Gastrocnemius medialis (tissue), 4 donors: ENCODE measurements around the gene OR56B4. TPM values are rescaled to one million over a fixed set of nuclear protein-coding genes. Genes with fewer than 3 reads are reported as not detected.

Experiments
- ATAC-seq, 2 donors: fragments of 150-250 bp; one replicate each; pipeline ENCODE4 v1.9.1; 2016
- DNase-seq, 2 donors: peaks; one replicate each; pipeline ENCODE4 v3.0.0-alpha.2; 2019
- H3K27ac ChIP-seq, 4 donors: fragments of 200-600 bp; sonication (generic); 1 replicate in 1 of 4; 2 replicates in 3 of 4; pipeline ENCODE4 v1.5.1; 2016 to 2018; ENCODE audit warnings: mild to moderate bottlenecking in 2 of 4, moderate library complexity in 1 of 4
- H3K27me3 ChIP-seq, 3 donors: fragments of 200-600 bp; sonication (generic) in 2 of 3; 1 replicate in 1 of 3; 2 replicates in 2 of 3; pipeline versions ENCODE4 v1.5.1 to v1.6.0; 2016 to 2019; ENCODE audit warnings: mild to moderate bottlenecking in 1 of 3, moderate library complexity in 1 of 3
- H3K36me3 ChIP-seq, 2 donors: fragments of 200-600 bp; sonication (generic) in 1 of 2; one replicate each; pipeline ENCODE4 v1.5.1; 2017 to 2018
- H3K4me1 ChIP-seq, 2 donors: fragments of 200-600 bp; sonication (generic) in 1 of 2; one replicate each; pipeline ENCODE4 v1.5.1; 2016 to 2017; ENCODE audit warnings: mild to moderate bottlenecking in 2 of 2
- H3K4me3 ChIP-seq, 4 donors: fragments of 200-600 bp; sonication (generic) in 3 of 4; 1 replicate in 1 of 4; 2 replicates in 3 of 4; pipeline ENCODE4 v1.5.1; 2016 to 2019; ENCODE audit warnings: mild to moderate bottlenecking in 2 of 4
- H3K9me3 ChIP-seq, 3 donors: fragments of 200-600 bp; sonication (generic) in 2 of 3; 1 replicate in 1 of 3; 2 replicates in 2 of 3; pipeline ENCODE4 v1.5.1; 2016 to 2019
- CTCF ChIP-seq, 5 experiments: fragments of 450-650 bp in 3 of 5; fragments of 200-600 bp in 2 of 5; sonication (generic) in 2 of 5; IDR thresholded peaks in 4 of 5; conservative IDR thresholded peaks in 1 of 5; 1 replicate in 4 of 5; 2 replicates in 1 of 5; pipeline ENCODE4 v1.5.1; 2016 to 2019; ENCODE audit warnings: antibody characterized with exemption in 5 of 5, mild to moderate bottlenecking in 3 of 5, moderate library complexity in 3 of 5
- POLR2A ChIP-seq, 2 donors: fragments of 450-650 bp; IDR thresholded peaks; one replicate each; pipeline ENCODE4 v1.6.1; 2017; ENCODE audit warnings: antibody characterized with exemption in 2 of 2, mild to moderate bottlenecking in 2 of 2, moderate library complexity in 2 of 2
- in situ Hi-C, 4 donors: fragments of 200-750 bp; cut with MboI; loops; one replicate each; pipeline versions ENCODE4 v1.15.0 to v1.8.0; 2017; ENCODE audit warnings: low sequenced_read_pairs in 4 of 4
- intact Hi-C: fragments of 100-400 bp; cut with DNase I; formaldehyde crosslinking; loops from one replicate; pipeline ENCODE4 v1.15.1; 2023; ENCODE audit warnings: low total_unique reads
- total RNA-seq, 4 donors: library from RNA; depleted of rRNA; stranded (reverse); fragments of >200 nt; gene quantifications; one replicate each; pipeline versions ENCODE4 v1.1.0 to v1.2.3, GENCODE V29; 2016

Gene OR56B4
- total RNA-seq, 4 donors from 2014 or later, result not detected

GRCh38 chr11:6111673-6112072 is 4.2 kb downstream of the OR56B4 start:
- in situ Hi-C loops, result no loop called here
- DNase-seq, result no peak
- H3K9me3 ChIP-seq, result no peaks in the 10 kb centered on the region
- no peaks in the 10 kb centered on the region for H3K27me3 ChIP-seq
- no peak overlapping the region for H3K27ac ChIP-seq
- TF ChIP-seq CTCF (IDR thresholded peaks at IDR 0.05 in 4 of 5, conservative IDR thresholded peaks at IDR 0.05 in 1 of 5) (no peak), POLR2A (IDR thresholded peaks at IDR 0.05) (no peak)
- H3K4me1 ChIP-seq, result no peaks in the 10 kb centered on the region
- no peak for ATAC-seq
- H3K4me3 ChIP-seq, result no peak overlapping the region
- intact Hi-C loops, result no loop called here
- no peaks in the 10 kb centered on the region for H3K36me3 ChIP-seq

GRCh38 chr11:6116638-6117037 is 9.2 kb downstream of the OR56B4 start:
- DNase-seq, result no peak
- no peaks in the 10 kb centered on the region for H3K36me3 ChIP-seq
- in situ Hi-C loops, result no loop called here
- no peak overlapping the region for H3K4me3 ChIP-seq
- ATAC-seq, result no peak
- intact Hi-C loops, result no loop called here
- H3K9me3 ChIP-seq, result no peaks in the 10 kb centered on the region
- no peak overlapping the region for H3K27ac ChIP-seq
- H3K4me1 ChIP-seq, result no peaks in the 10 kb centered on the region
- no peaks in the 10 kb centered on the region for H3K27me3 ChIP-seq
- TF ChIP-seq CTCF (IDR thresholded peaks at IDR 0.05 in 4 of 5, conservative IDR thresholded peaks at IDR 0.05 in 1 of 5), result no peak
- TF ChIP-seq POLR2A (IDR thresholded peaks at IDR 0.05), result no peak

GRCh38 chr11:6124245-6124644 is 16.8 kb downstream of the OR56B4 start:
- Histone ChIP-seq H3K27ac (no peak overlapping the region), H3K9me3 (no peaks in the 10 kb centered on the region), H3K4me1 (no peaks in the 10 kb centered on the region), H3K27me3 (no peaks in the 10 kb centered on the region), H3K4me3 (no peak overlapping the region), H3K36me3 (no peaks in the 10 kb centered on the region)
- DNase-seq, result no peak
- no peak for ATAC-seq
- in situ Hi-C loops, result no loop called here
- intact Hi-C loops, result no loop called here
- TF ChIP-seq POLR2A (IDR thresholded peaks at IDR 0.05) (no peak), CTCF (IDR thresholded peaks at IDR 0.05 in 4 of 5, conservative IDR thresholded peaks at IDR 0.05 in 1 of 5) (no peak)

- in situ Hi-C loops, result no loop called here
- H3K36me3 ChIP-seq, result no peaks in the 10 kb centered on the region
- no peak overlapping the region for H3K4me3 ChIP-seq
- TF ChIP-seq POLR2A (IDR thresholded peaks at IDR 0.05) (no peak), CTCF (IDR thresholded peaks at IDR 0.05 in 4 of 5, conservative IDR thresholded peaks at IDR 0.05 in 1 of 5) (no peak)
- DNase-seq (no peak), ATAC-seq (no peak)
- H3K4me1 ChIP-seq, result no peaks in the 10 kb centered on the region
- H3K27ac ChIP-seq, result no peak overlapping the region
- intact Hi-C loops, result no loop called here
- H3K9me3 ChIP-seq, result no peaks in the 10 kb centered on the region
- H3K27me3 ChIP-seq, result no peaks in the 10 kb centered on the region
Observed at GRCh38 chr11:6127881-6128280, 20.4 kb downstream of the OR56B4 start.

DNA sequence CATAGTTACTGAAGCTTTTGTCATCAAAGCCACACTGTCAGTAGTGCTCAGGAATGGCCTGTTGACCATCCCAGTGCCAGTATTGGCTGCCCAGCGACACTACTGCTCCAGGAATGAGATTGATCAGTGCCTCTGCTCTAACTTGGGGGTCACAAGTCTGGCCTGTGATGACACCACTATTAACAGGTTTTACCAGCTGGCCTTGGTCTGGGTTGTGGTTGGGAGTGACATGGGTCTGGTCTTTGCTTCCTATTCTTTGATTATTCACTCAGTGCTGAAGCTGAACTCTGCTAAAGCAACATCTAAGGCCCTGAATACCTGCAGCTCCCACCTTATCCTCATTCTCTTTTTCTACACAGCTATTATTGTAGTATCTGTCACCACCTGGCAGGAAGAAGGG is 21.5 kb downstream of the OR56B4 start:
- intact Hi-C loops, result no loop called here
- H3K9me3 ChIP-seq, result no peaks in the 10 kb centered on the region
- DNase-seq, result no peak
- ATAC-seq, result no peak
- H3K27me3 ChIP-seq, result no peaks in the 10 kb centered on the region
- H3K4me1 ChIP-seq, result no peaks in the 10 kb centered on the region
- H3K4me3 ChIP-seq, result no peak overlapping the region
- TF ChIP-seq CTCF (IDR thresholded peaks at IDR 0.05 in 4 of 5, conservative IDR thresholded peaks at IDR 0.05 in 1 of 5), result no peak
- no peak for TF ChIP-seq POLR2A (IDR thresholded peaks at IDR 0.05)
- H3K36me3 ChIP-seq, result no peaks in the 10 kb centered on the region
- H3K27ac ChIP-seq, result no peak overlapping the region
- in situ Hi-C loops, result no loop called here
